Left ventricle myocardium inferior (tissue), 1 donor: ENCODE measurements around the gene PCDHGA4. TPM values are rescaled to one million over a fixed set of nuclear protein-coding genes. Genes with fewer than 3 reads are reported as not detected.
"Not testable (repeated sequence)": the region's sequence is repeated elsewhere in the genome, so short reads cannot be mapped to it uniquely, and the experiment has no call there.

ENCODE experiments used
- DNase-seq: peaks from one replicate; pipeline ENCODE4 v3.0.0-alpha.2; 2020
- H3K27ac ChIP-seq: fragments of 200-600 bp; replicated peaks from 2 replicates; pipeline ENCODE4 v1.8.0; 2021
- H3K27me3 ChIP-seq: fragments of 200-600 bp; 2 replicates; pipeline ENCODE4 v1.8.0; 2021; ENCODE audit warnings: low read depth
- H3K36me3 ChIP-seq: fragments of 200-600 bp; 2 replicates; pipeline ENCODE4 v1.8.0; 2021
- H3K4me1 ChIP-seq: fragments of 200-600 bp; 2 replicates; pipeline ENCODE4 v1.8.0; 2021
- H3K4me3 ChIP-seq: fragments of 200-600 bp; 2 replicates; pipeline ENCODE4 v1.8.0; 2021; ENCODE audit warnings: mild to moderate bottlenecking, moderate library complexity
- H3K9me3 ChIP-seq: fragments of 200-600 bp; replicated peaks from 2 replicates; pipeline ENCODE4 v1.8.0; 2021
- CTCF ChIP-seq: fragments of 200-600 bp; IDR thresholded peaks from 2 replicates; pipeline ENCODE4 v1.8.0; 2021; ENCODE audit warnings: antibody characterized with exemption, mild to moderate bottlenecking, borderline replicate concordance
- intact Hi-C: fragments of 100-400 bp; cut with micrococcal nuclease; formaldehyde crosslinking; loops from one replicate; pipeline ENCODE4 v1.11.0; 2022
- total RNA-seq: library from RNA; stranded (reverse); fragmentation: NEBNext Ultra II Directional; extraction: Animal tissue kit (Norgen Biotek cat#: 25700); gene quantifications from one replicate; pipeline ENCODE4 v1.2.1, GENCODE V29; 2021
- donor health status: DM: no; HTN: yes; CAD: no; lungs with severe emphysema.

PCDHGA4 gene
- total RNA-seq, 1 donor from 2014 or later: 7.3 TPM

GRCh38 chr5:141397756-141398551 lies 43.1 kb downstream of the PCDHGA4 start, which contains the start of gene PCDHGB5:
Gene PCDHGB5 (plus strand): TSS chr5:141397947. CDS start chr5:141398128, 181 bp downstream.
- H3K27me3 ChIP-seq, intact Hi-C loops: not testable (repeated sequence)
- Histone ChIP-seq H3K9me3 (peaks cover 93% of the 10 kb centered on the region), H3K4me3 (peak within 1 kb of the TSS; percentile 59), H3K36me3 (peaks cover 25% of the 10 kb centered on the region), H3K27ac (peak within 1 kb of the TSS; percentile 61), H3K4me1 (peaks cover 24% of the 10 kb centered on the region)
- peak; percentile 73 for TF ChIP-seq CTCF
- peak; percentile 48 for DNase-seq

- peaks cover 93% of the 10 kb centered on the region for H3K9me3 ChIP-seq
Measured at GRCh38 chr5:141398608-141399007, 43.8 kb downstream of the PCDHGA4 start.

GRCh38 chr5:141399555-141400258 lies 44.9 kb downstream of the PCDHGA4 start:
- Histone ChIP-seq H3K9me3 (peaks cover 93% of the 10 kb centered on the region), H3K27ac (no peak overlapping the region), H3K36me3 (peaks cover 23% of the 10 kb centered on the region), H3K4me3 (peak overlapping the region; percentile 24), H3K27me3 (no peaks in the 10 kb centered on the region), H3K4me1 (peaks cover 24% of the 10 kb centered on the region)
- intact Hi-C loops: no loop called here
- no peak for TF ChIP-seq CTCF
- no peak for DNase-seq

More at GRCh38 chr5:141398608-141399007, 43.8 kb downstream of the PCDHGA4 start:
- H3K36me3 ChIP-seq: peaks cover 23% of the 10 kb centered on the region
- H3K27ac ChIP-seq: peak overlapping the region; percentile 18
- H3K4me3 ChIP-seq: peak overlapping the region; percentile 39
- DNase-seq: no peak
- no peak for TF ChIP-seq CTCF
- peaks cover 24% of the 10 kb centered on the region for H3K4me1 ChIP-seq
- H3K27me3 ChIP-seq: no peaks in the 10 kb centered on the region
- intact Hi-C loops: no loop called here

GRCh38 chr5:141402553-141403243 lies 47.9 kb downstream of the PCDHGA4 start, which contains the start of gene PCDHGA9:
Gene PCDHGA9 (plus strand): TSS chr5:141402778. CDS start chr5:141402953, 175 bp downstream.
- peaks cover 34% of the 10 kb centered on the region for H3K36me3 ChIP-seq
- H3K4me1 ChIP-seq: peaks cover 24% of the 10 kb centered on the region
- H3K9me3 ChIP-seq: peaks cover 96% of the 10 kb centered on the region
- intact Hi-C loops: no loop called here
- peak within 1 kb of the TSS; percentile 44 for H3K4me3 ChIP-seq
- no peak within 1 kb of the TSS for H3K27ac ChIP-seq
- no peak for DNase-seq
- TF ChIP-seq CTCF: peak; percentile 45
- no peaks in the 10 kb centered on the region for H3K27me3 ChIP-seq

GRCh38 chr5:141403387-141403786 lies 48.6 kb downstream of the PCDHGA4 start:
- intact Hi-C loops: no loop called here
- peaks cover 34% of the 10 kb centered on the region for H3K36me3 ChIP-seq
- no peak overlapping the region for H3K27ac ChIP-seq
- no peak for DNase-seq
- TF ChIP-seq CTCF: no peak
- H3K4me1 ChIP-seq: peaks cover 24% of the 10 kb centered on the region
- peaks cover 100% of the 10 kb centered on the region for H3K9me3 ChIP-seq
- peak overlapping the region; percentile 44 for H3K4me3 ChIP-seq
- H3K27me3 ChIP-seq: no peaks in the 10 kb centered on the region
